ENCODE measurements around the gene SMCO4. TPM values are rescaled to one million over a fixed set of nuclear protein-coding genes. Genes with fewer than 3 reads are reported as not detected.

The SMCO4 gene
- total RNA-seq, 1 donor from 2014 or later: 33.4 TPM

- intact Hi-C loops (cut with micrococcal nuclease): loop anchor here (1.0 kb wide), 2 partner anchors 9 kb away; no protein-coding TSS in a partner anchor
- peaks cover 76% of the 10 kb centered on the region for H3K4me1 Mint-ChIP-seq (ENCODE audit: low read depth)
- peak overlapping the region; percentile 63 for H3K27ac Mint-ChIP-seq
Measured at GRCh38 chr11:93520726-93521509, 22.3 kb downstream of the SMCO4 start.

GRCh38 chr11:93519179-93519578, 24.0 kb downstream of the SMCO4 start:
- Mint-ChIP-seq H3K27me3 (ENCODE audit: insufficient read depth) (no peaks in the 10 kb centered on the region), H3K27ac (no peak overlapping the region), H3K9me3 (no peaks in the 10 kb centered on the region), H3K4me1 (ENCODE audit: low read depth) (peaks cover 64% of the 10 kb centered on the region), H3K4me3 (no peak overlapping the region), H3K36me3 (ENCODE audit: low read depth) (peaks cover 8% of the 10 kb centered on the region)
- no peak for DNase-seq (ENCODE audit: low spot score)
- intact Hi-C loops (cut with micrococcal nuclease): no loop called here

More at GRCh38 chr11:93520726-93521509, 22.3 kb downstream of the SMCO4 start:
- H3K27me3 Mint-ChIP-seq (ENCODE audit: insufficient read depth): no peaks in the 10 kb centered on the region
- no peak for DNase-seq (ENCODE audit: low spot score)
- H3K4me3 Mint-ChIP-seq: peak overlapping the region; percentile 12
- no peaks in the 10 kb centered on the region for H3K9me3 Mint-ChIP-seq
- peaks cover 11% of the 10 kb centered on the region for H3K36me3 Mint-ChIP-seq (ENCODE audit: low read depth)

- Mint-ChIP-seq H3K4me1 (ENCODE audit: low read depth) (peaks cover 67% of the 10 kb centered on the region), H3K27me3 (ENCODE audit: insufficient read depth) (no peaks in the 10 kb centered on the region), H3K9me3 (no peaks in the 10 kb centered on the region), H3K27ac (no peak overlapping the region), H3K4me3 (no peak overlapping the region), H3K36me3 (ENCODE audit: low read depth) (peaks cover 10% of the 10 kb centered on the region)
- intact Hi-C loops (cut with micrococcal nuclease): no loop called here
- no peak for DNase-seq (ENCODE audit: low spot score)
Measured at GRCh38 chr11:93518081-93518480, 25.1 kb downstream of the SMCO4 start.

- no peaks in the 10 kb centered on the region for H3K27me3 Mint-ChIP-seq (ENCODE audit: insufficient read depth)
- H3K4me1 Mint-ChIP-seq (ENCODE audit: low read depth): peaks cover 67% of the 10 kb centered on the region
- H3K9me3 Mint-ChIP-seq: no peaks in the 10 kb centered on the region
- peaks cover 9% of the 10 kb centered on the region for H3K36me3 Mint-ChIP-seq (ENCODE audit: low read depth)
- intact Hi-C loops (cut with micrococcal nuclease): no loop called here
- no peak for DNase-seq (ENCODE audit: low spot score)
- H3K27ac Mint-ChIP-seq: no peak overlapping the region
- H3K4me3 Mint-ChIP-seq: no peak overlapping the region
Measured at GRCh38 chr11:93517611-93518010, 25.6 kb downstream of the SMCO4 start.

- H3K4me1 Mint-ChIP-seq (ENCODE audit: low read depth): peaks cover 67% of the 10 kb centered on the region
- H3K36me3 Mint-ChIP-seq (ENCODE audit: low read depth): peaks cover 7% of the 10 kb centered on the region
- intact Hi-C loops (cut with micrococcal nuclease): no loop called here
- H3K27me3 Mint-ChIP-seq (ENCODE audit: insufficient read depth): no peaks in the 10 kb centered on the region
- H3K4me3 Mint-ChIP-seq: no peak overlapping the region
- no peak overlapping the region for H3K27ac Mint-ChIP-seq
- no peaks in the 10 kb centered on the region for H3K9me3 Mint-ChIP-seq
- no peak for DNase-seq (ENCODE audit: low spot score)
Measured at GRCh38 chr11:93517041-93517440, 26.1 kb downstream of the SMCO4 start.

GRCh38 chr11:93515441-93516025, 27.7 kb downstream of the SMCO4 start:
- H3K36me3 Mint-ChIP-seq (ENCODE audit: low read depth): peaks cover 9% of the 10 kb centered on the region
- intact Hi-C loops (cut with micrococcal nuclease): no loop called here
- H3K27me3 Mint-ChIP-seq (ENCODE audit: insufficient read depth): no peaks in the 10 kb centered on the region
- no peak overlapping the region for H3K27ac Mint-ChIP-seq
- no peaks in the 10 kb centered on the region for H3K9me3 Mint-ChIP-seq
- no peak for DNase-seq (ENCODE audit: low spot score)
- H3K4me1 Mint-ChIP-seq (ENCODE audit: low read depth): peaks cover 67% of the 10 kb centered on the region
- no peak overlapping the region for H3K4me3 Mint-ChIP-seq

- Mint-ChIP-seq H3K9me3 (no peaks in the 10 kb centered on the region), H3K4me3 (no peak overlapping the region), H3K27me3 (ENCODE audit: insufficient read depth) (no peaks in the 10 kb centered on the region), H3K4me1 (ENCODE audit: low read depth) (peaks cover 61% of the 10 kb centered on the region), H3K27ac (no peak overlapping the region), H3K36me3 (ENCODE audit: low read depth) (peaks cover 9% of the 10 kb centered on the region)
- DNase-seq (ENCODE audit: low spot score): no peak
- intact Hi-C loops (cut with micrococcal nuclease): no loop called here
Measured at GRCh38 chr11:93514712-93515111, 28.5 kb downstream of the SMCO4 start.

- H3K36me3 Mint-ChIP-seq (ENCODE audit: low read depth): peaks cover 9% of the 10 kb centered on the region
- DNase-seq (ENCODE audit: low spot score): no peak
- H3K27me3 Mint-ChIP-seq (ENCODE audit: insufficient read depth): no peaks in the 10 kb centered on the region
- no peak overlapping the region for H3K4me3 Mint-ChIP-seq
- H3K27ac Mint-ChIP-seq: no peak overlapping the region
- intact Hi-C loops (cut with micrococcal nuclease): loop anchor here (2.0 kb wide), 1 partner anchor 17 kb away; no protein-coding TSS in a partner anchor
- H3K4me1 Mint-ChIP-seq (ENCODE audit: low read depth): peaks cover 53% of the 10 kb centered on the region
- H3K9me3 Mint-ChIP-seq: no peaks in the 10 kb centered on the region
Measured at GRCh38 chr11:93513772-93514171, 29.4 kb downstream of the SMCO4 start.

- no peaks in the 10 kb centered on the region for H3K27me3 Mint-ChIP-seq (ENCODE audit: insufficient read depth)
- peak overlapping the region; percentile 56 for H3K27ac Mint-ChIP-seq
- intact Hi-C loops (cut with micrococcal nuclease): loop anchor here (1.0 to 2.0 kb wide), 3 partner anchors 7 to 29 kb away; no protein-coding TSS in a partner anchor
- DNase-seq (ENCODE audit: low spot score): no peak
- peaks cover 6% of the 10 kb centered on the region for H3K9me3 Mint-ChIP-seq
- peaks cover 13% of the 10 kb centered on the region for H3K36me3 Mint-ChIP-seq (ENCODE audit: low read depth)
- peaks cover 51% of the 10 kb centered on the region for H3K4me1 Mint-ChIP-seq (ENCODE audit: low read depth)
- H3K4me3 Mint-ChIP-seq: no peak overlapping the region
Measured at GRCh38 chr11:93512949-93513667, 30.1 kb downstream of the SMCO4 start.

- DNase-seq (ENCODE audit: low spot score): no peak
- intact Hi-C loops (cut with micrococcal nuclease): loop anchor here (1.0 to 2.0 kb wide), 3 partner anchors 8 to 30 kb away; no protein-coding TSS in a partner anchor
- Mint-ChIP-seq H3K9me3 (peaks cover 6% of the 10 kb centered on the region), H3K4me3 (peak overlapping the region; percentile 70), H3K27me3 (ENCODE audit: insufficient read depth) (no peaks in the 10 kb centered on the region), H3K36me3 (ENCODE audit: low read depth) (peaks cover 13% of the 10 kb centered on the region), H3K4me1 (ENCODE audit: low read depth) (peaks cover 49% of the 10 kb centered on the region), H3K27ac (peak overlapping the region; percentile 94)
Measured at GRCh38 chr11:93512073-93512475, 31.1 kb downstream of the SMCO4 start.

GRCh38 chr11:93510196-93510873, 32.9 kb downstream of the SMCO4 start:
- Mint-ChIP-seq H3K4me1 (ENCODE audit: low read depth) (peaks cover 51% of the 10 kb centered on the region), H3K4me3 (no peak overlapping the region), H3K36me3 (ENCODE audit: low read depth) (peaks cover 14% of the 10 kb centered on the region), H3K27ac (no peak overlapping the region), H3K27me3 (ENCODE audit: insufficient read depth) (no peaks in the 10 kb centered on the region), H3K9me3 (peaks cover 6% of the 10 kb centered on the region)
- intact Hi-C loops (cut with micrococcal nuclease): no loop called here
- DNase-seq (ENCODE audit: low spot score): no peak

- no peak overlapping the region for H3K4me3 Mint-ChIP-seq
- H3K4me1 Mint-ChIP-seq (ENCODE audit: low read depth): peaks cover 48% of the 10 kb centered on the region
- intact Hi-C loops (cut with micrococcal nuclease): no loop called here
- peaks cover 13% of the 10 kb centered on the region for H3K36me3 Mint-ChIP-seq (ENCODE audit: low read depth)
- no peak for DNase-seq (ENCODE audit: low spot score)
- no peaks in the 10 kb centered on the region for H3K27me3 Mint-ChIP-seq (ENCODE audit: insufficient read depth)
- H3K9me3 Mint-ChIP-seq: peaks cover 6% of the 10 kb centered on the region
- H3K27ac Mint-ChIP-seq: no peak overlapping the region
Measured at GRCh38 chr11:93507517-93507916, 35.7 kb downstream of the SMCO4 start.
